Fibroblast of pulmonary artery (primary cell): ENCODE results near the gene SORBS2.

Experiments
- DNase-seq: peaks from one replicate; pipeline ENCODE4 v3.0.0-alpha.2; 2010; ENCODE audit warnings: low read depth
- H3K4me3 ChIP-seq: replicated peaks from 2 replicates; pipeline ENCODE4 v1.5.1; 2011; ENCODE audit warnings: low read depth, mild to moderate bottlenecking, control low read depth, low read length, moderate library complexity
- TF ChIP-seq, protein P1 (sequence below): IDR thresholded peaks from 2 replicates; pipeline ENCODE4 v1.5.1; 2011; ENCODE audit warnings: mild to moderate bottlenecking, control low read depth, low read length, inconsistent platforms; ENCODE audit errors: missing control alignments

SORBS2 gene

GRCh38 chr4:185535612-185536410 lies 276.2 kb downstream of the SORBS2 start:
- no peak for DNase-seq
- peak overlapping the region; percentile 86 for H3K4me3 ChIP-seq
- TF ChIP-seq, protein P1, sequence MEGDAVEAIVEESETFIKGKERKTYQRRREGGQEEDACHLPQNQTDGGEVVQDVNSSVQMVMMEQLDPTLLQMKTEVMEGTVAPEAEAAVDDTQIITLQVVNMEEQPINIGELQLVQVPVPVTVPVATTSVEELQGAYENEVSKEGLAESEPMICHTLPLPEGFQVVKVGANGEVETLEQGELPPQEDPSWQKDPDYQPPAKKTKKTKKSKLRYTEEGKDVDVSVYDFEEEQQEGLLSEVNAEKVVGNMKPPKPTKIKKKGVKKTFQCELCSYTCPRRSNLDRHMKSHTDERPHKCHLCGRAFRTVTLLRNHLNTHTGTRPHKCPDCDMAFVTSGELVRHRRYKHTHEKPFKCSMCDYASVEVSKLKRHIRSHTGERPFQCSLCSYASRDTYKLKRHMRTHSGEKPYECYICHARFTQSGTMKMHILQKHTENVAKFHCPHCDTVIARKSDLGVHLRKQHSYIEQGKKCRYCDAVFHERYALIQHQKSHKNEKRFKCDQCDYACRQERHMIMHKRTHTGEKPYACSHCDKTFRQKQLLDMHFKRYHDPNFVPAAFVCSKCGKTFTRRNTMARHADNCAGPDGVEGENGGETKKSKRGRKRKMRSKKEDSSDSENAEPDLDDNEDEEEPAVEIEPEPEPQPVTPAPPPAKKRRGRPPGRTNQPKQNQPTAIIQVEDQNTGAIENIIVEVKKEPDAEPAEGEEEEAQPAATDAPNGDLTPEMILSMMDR, result no peak
